Fibroblast of villous mesenchyme (primary cell): Measurements from ENCODE around the gene RPL15. TPM values are rescaled to one million over a fixed set of nuclear protein-coding genes. Genes with fewer than 3 reads are reported as not detected.

Source experiments
- DNase-seq: peaks from one replicate; pipeline ENCODE4 v3.0.0-alpha.2; 2010; ENCODE audit warnings: low read depth
- H3K4me3 ChIP-seq: 2 replicates; pipeline ENCODE4 v1.5.1; 2011; ENCODE audit warnings: low read depth, mild to moderate bottlenecking, low read length
- CTCF ChIP-seq: IDR thresholded peaks from 2 replicates; pipeline ENCODE4 v1.5.1; 2012; ENCODE audit warnings: low read depth, mild to moderate bottlenecking, low read length; ENCODE audit not compliant: insufficient read depth
- total RNA-seq: library from RNA; depleted of rRNA; stranded (reverse); fragments of >200 nt; gene quantifications from 2 replicates; pipeline ENCODE4 v1.2.3, GENCODE V29; 2012

RPL15 gene
- total RNA-seq, 1 donor = 1,935 TPM

- no peak for TF ChIP-seq CTCF
- no peak for DNase-seq
- no peak overlapping the region for H3K4me3 ChIP-seq
Measured at GRCh38 chr3:23889386-23889785, 27.5 kb upstream of the RPL15 start.

GRCh38 chr3:23889950-23890349 is 27.0 kb upstream of the RPL15 start:
- no peak for TF ChIP-seq CTCF
- no peak for DNase-seq
- no peak overlapping the region for H3K4me3 ChIP-seq

GRCh38 chr3:23894254-23895061 is 22.5 kb upstream of the RPL15 start:
- no peak for TF ChIP-seq CTCF

GRCh38 chr3:23895181-23895580 is 21.8 kb upstream of the RPL15 start:
- TF ChIP-seq CTCF = no peak
- no peak for DNase-seq
- no peak overlapping the region for H3K4me3 ChIP-seq

More at GRCh38 chr3:23894254-23895061, 22.5 kb upstream of the RPL15 start:
- no peak for DNase-seq
- H3K4me3 ChIP-seq = no peak overlapping the region

GRCh38 chr3:23900744-23901143 is 16.2 kb upstream of the RPL15 start:
- no peak overlapping the region for H3K4me3 ChIP-seq
- peak; percentile 38 for TF ChIP-seq CTCF
- peak; percentile 81 for DNase-seq

- no peak overlapping the region for H3K4me3 ChIP-seq
- TF ChIP-seq CTCF = no peak
- DNase-seq = no peak
Measured at GRCh38 chr3:23904545-23904944, 12.4 kb upstream of the RPL15 start.

- H3K4me3 ChIP-seq = no peak overlapping the region
- no peak for TF ChIP-seq CTCF
- DNase-seq = no peak
Measured at GRCh38 chr3:23909341-23909740, 7.6 kb upstream of the RPL15 start.
